IPS-NIHi7 (cell line): ENCODE measurements around the gene TFF1.
A peak's percentile ranks its signal among the peaks of the same experiment; 100 is the strongest.

Source experiments
- DNase-seq: peaks from one replicate; pipeline ENCODE4 v3.0.0; 2012; ENCODE audit warnings: mixed read lengths; ENCODE audit errors: extremely low spot score

Gene TFF1

GRCh38 chr21:42382915-42383314 lies 16.6 kb upstream of the TFF1 start:
- DNase-seq: no peak

DNA sequence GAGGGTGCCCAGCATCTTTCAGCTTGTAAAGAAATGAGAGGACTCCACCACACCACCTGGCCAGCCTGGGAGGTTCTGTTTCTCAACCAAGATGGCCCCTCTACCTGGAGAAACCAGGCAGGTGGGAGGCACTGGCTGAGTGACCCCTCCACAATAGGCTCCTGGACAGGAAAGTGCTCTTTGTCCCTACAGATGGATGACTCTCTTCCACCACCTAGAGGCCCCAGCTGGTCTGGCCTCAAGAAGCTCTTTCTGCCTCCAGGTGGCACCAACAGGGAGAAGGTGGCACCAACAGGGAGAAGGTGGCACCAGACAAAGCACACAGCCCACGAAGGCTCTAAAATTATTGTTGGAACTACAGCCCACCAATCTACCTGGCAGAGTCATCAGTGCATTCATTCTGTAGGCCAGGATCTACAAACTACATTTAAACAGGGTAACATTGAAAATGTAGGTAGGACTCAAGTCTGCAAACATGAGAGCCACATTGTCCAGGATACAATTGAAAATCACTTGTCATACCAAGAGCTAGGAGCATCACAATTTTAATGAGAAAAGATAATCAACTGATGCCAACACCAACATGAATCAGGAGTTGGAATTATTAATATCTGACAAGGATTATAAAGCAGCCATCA lies 15.1 kb upstream of the TFF1 start:
- DNase-seq: peak; percentile 79

DNA sequence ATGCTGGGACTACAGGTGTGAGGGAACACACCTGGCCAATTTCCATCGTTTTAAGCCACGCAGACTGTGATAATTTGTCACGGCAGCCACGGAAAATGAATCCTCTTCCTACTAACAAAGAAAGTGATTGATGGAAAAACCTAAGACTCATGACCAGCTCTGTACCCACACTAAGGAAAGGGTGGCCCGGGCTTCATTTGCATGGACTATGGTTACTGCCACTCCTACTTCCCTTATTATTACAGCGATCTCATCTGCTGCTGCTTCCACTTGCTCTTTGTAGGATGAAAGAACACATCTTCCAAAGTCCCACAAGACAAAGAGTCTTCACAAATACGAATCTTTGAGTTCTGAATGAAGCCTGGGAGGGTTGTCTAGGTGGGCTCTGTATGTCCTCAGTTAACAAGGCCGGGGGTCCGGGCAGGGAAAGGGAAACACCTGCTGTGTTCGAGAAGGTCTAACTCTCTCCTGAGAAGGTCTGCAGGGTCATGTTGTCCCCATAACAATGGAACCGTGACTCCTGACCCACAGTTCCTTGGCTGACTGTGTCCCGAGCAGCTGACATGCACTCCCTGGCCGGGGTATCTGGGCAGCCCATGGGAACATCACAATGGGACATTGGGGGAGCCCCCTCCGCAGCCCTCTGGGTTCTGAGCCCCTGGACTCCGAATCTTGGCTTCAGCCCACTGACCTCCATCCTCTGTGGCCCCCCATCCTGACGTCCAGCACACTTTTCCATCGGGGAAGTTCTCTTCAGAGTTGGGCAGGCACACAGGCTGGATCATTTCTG lies 13.3 kb upstream of the TFF1 start:
- DNase-seq: no peak

DNA sequence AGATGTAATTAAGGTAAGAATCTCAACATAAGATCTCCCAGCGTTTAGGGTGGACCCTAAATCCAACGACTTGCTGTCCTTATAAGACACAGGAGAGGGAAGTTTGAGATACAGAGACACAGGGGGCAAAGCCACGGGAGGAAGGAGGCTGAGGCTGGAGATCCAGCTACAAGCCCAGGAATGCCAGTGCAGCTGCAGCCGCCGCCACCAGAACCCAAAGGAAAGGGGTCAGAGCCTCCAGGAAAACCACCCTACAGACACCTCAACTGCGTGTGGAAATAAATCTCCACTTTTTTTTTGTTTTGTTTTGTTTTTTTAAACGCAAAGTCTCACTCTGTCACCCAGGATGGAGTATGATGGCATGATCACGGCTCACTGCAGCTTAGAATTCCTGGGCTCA lies 12.1 kb upstream of the TFF1 start:
- DNase-seq: no peak

- DNase-seq: no peak
Measured at GRCh38 chr21:42377951-42378340, 11.6 kb upstream of the TFF1 start.

GRCh38 chr21:42377211-42377950 lies 11.0 kb upstream of the TFF1 start:
- no peak for DNase-seq

- peak; percentile 43 for DNase-seq
Measured at GRCh38 chr21:42376338-42376982, 10.1 kb upstream of the TFF1 start.

DNA sequence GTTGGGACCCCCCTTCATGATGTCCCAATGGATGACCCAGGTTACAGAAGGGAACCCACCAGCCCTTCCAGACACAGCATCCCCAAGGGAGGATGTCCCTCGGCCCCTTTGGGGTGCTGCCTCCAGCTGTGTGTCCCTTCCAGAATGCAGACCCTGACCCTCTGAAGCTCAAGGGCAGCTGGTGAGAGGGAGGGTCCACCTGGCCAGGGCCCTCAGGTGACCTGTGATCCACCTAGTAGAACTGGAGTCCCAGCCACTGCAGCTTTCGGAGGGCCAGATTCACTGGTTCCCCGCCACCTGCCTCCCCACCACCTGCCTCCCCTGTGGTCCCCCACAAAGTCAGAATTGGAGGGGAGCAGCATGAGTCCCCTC lies 9.6 kb upstream of the TFF1 start:
- no peak for DNase-seq

DNA sequence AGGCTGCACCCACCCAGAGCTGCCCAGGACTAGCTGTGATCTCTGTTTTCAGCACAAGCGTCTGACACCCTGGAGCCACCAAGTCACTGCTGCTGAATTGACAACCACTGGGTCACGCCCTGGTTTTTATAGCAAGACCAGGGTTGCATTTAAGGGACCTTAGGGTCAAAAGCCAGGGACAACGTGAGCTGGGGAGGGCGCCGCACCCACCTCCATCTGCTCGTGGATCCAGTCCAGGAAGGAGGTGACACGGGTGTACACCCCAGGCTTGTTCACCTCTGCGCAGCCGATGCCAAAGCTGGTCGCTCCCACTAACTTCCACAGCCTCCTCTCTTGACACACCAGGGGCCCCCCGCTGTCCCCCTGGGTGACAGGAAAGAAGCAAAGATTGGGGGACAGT lies 9.2 kb upstream of the TFF1 start:
- no peak for DNase-seq

GRCh38 chr21:42374864-42375499 lies 8.6 kb upstream of the TFF1 start:
- peak; percentile 45 for DNase-seq

DNA sequence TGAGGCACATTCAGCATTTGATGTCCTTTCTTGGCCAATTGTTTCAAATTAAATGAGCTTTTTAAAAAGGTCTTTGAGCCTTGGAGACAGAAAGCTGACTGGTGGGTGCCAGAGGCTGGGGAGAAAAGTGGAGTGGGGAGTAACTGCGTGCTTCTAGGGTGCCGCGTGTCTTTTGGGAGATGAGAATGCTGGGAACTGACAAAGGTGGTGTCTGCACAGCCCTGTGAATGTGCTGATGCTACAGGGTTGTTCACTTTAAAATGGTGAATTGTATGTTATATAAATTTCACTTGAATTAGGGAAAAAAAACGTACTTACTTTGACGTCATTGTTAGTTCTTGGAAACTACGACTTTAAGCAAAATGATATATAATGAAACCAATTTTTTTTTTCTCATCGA lies 8.1 kb upstream of the TFF1 start:
- DNase-seq: no peak

DNA sequence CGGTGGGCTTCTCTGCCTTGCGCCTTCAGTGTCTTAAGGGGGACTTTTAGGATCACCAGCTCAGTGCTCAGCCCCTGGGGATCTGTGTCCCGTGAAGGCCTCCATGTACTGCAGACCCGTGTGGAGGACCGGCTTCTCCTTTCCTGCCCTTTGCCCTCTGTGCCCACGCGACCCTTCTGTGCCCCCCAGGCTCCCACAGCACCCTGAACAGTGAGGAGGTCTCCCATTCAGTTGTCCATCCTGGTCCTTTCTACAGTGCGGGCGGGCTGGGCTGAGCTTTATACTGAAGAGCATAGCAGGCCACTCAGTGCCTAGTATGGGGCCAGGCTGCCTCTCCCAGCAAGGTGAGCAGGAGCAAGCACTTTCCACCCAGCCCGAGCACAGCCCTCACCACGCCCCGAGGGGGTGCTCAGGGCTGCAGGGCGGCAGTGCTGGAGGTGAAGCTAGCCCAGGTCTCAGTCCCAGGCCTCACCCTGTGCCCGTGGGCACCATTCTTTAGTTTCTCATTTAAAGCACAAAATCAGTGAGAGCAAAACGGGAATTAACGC lies 7.6 kb upstream of the TFF1 start:
- no peak for DNase-seq

DNA sequence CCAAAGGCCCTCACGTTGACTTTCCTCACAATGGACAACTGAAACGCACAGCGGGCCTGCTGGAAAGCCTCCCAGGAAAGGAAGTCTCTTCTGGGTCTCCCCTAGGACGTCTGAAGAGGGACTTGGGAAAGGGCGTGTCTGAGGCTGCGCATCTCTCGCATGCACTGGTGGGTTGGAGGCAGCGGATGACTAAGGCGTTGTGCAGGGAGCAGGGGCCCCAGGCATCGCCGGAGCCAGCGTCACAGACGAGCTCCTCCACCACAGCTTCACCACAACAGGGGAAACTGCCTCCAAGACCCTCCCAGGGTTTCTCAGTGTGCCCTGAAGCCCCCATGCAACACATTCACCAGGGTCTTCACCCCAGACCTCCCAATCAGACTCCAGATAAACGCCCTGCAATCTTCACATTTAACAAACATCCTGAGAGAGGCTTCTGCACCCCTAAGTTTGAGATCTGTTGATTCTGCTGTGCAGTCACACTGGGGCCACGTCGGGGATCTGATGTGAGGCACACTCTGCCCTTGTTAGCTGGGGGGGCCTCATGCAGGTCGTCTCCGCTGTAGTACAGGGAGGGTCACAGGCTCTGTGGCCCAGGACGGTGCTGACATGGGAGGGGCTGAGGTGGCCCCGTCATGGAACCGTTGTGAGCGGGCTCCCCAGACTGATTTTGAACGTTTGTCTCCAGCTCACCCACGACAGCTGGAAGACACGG lies 7.0 kb upstream of the TFF1 start:
- DNase-seq: no peak

DNA sequence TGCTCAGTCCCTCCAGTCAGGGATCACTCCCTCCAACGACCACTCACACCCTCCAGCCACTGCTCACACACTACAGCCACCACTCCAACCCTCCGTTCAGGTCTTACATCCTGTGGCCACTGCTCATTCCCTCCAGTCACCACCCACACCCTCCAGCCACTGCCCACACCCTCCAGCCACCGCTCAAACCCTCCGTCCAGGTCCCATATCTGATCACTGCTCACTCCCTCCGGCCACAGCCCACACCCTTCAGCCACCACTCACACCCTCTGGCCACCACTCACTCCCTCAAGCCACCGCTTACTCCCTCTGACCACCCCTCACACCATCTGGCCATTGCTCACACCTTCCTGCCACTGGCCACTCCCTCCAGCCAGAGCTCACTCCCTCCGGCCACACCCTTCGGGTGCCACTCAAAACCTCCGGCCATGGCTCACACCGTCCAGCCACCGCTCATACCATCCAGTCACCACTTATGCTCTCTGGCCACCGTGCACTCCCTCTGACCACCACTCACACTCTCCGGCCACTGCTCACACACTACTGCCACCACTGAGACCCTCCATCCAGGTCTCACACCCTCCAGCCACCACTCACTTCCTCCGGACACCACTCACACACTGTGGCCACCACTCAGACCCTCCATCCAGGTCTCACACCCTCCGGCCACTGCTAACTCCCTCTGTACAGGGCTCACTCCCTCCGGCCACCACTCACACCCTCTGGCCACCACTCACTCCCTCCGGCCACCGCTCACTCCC lies 4.7 kb upstream of the TFF1 start:
- DNase-seq: no peak

DNA sequence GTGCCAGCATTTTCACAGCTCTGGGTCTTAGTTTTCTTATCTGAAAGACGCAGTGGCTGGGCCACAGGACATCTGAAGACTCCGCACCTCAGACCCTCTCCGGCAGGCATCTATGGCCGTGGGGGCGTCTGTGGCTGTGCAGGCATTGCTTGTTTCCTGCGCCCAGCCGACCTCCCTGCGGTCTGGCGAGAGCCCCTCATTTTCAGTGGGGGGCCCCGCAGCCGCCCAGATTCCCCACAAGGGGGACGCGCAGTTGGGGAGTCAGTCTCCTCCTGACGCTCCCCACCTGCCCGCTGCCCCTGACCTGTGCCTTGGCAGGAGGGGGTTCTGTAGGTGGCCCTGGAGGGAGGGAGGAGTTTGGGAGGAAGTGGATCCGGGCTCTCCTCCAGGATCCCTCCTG lies 3.5 kb upstream of the TFF1 start:
- peak; percentile 45 for DNase-seq

- no peak for DNase-seq
Measured at GRCh38 chr21:42367367-42368165, 1.2 kb upstream of the TFF1 start.

DNA sequence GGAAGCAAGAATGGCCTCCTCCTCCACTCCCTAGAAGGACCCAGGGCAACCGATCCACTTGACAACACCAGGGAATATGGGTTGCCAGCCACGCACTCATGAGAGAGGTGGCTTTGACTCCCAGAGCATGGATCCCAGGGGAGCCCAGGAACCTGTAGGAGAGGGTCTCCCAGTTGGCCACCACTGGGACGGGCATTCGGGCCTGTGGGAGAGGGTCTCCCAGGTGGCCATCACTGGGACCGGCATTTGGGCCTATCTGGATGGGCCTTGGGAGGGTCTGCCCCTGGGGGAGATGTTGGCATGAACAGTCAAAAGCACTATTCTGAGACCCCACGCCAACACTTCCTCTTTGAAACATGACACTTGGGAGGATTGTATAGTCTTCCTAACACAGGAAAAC lies 565 bp downstream of the TFF1 start:
- no peak for DNase-seq

GRCh38 chr21:42364304-42364865 lies 1.9 kb downstream of the TFF1 start:
- DNase-seq: no peak

DNA sequence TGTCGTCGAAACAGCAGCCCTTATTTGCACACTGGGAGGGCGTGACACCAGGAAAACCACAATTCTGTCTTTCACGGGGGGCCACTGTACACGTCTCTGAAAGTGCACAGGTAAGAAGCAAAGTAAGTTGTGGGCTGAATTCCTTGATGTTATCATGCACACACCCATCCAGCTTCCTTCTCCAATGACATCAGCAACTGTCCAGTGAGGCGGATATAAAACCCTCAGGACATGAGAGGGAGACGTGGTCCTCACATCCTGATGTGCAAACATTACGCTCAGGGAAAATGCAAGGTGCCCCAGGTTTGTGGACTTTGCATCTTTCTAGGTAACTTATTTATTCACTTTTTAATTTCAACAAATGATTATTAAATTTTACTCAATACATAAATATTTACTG lies 3.0 kb downstream of the TFF1 start:
- DNase-seq: no peak
